Camera-type eye (tissue), 1 donor: ENCODE measurements around the gene GNG3. TPM values are rescaled to one million over a fixed set of nuclear protein-coding genes. Genes with fewer than 3 reads are reported as not detected.

Experiments
- total RNA-seq: library from RNA; depleted of rRNA; stranded (reverse); fragments of >200 nt; gene quantifications from one replicate; pipeline ENCODE4 v1.2.3, GENCODE V29; 2014

GNG3 gene
- 3.0 TPM for total RNA-seq

GRCh38 chr11:62707277-62707861 is at the start of gene GNG3, which contains the start of gene BSCL2:
Gene GNG3, plus strand, starts transcription at chr11:62707676. Its CDS starts 620 bp downstream, at chr11:62708296.
Gene BSCL2, minus strand, starts transcription at chr11:62707424. Its CDS starts 229 bp downstream, at chr11:62707195.

GRCh38 chr11:62665075-62665598 is 42.3 kb upstream of the GNG3 start, which contains the start of the genes C11orf98 and CSKMT:
Gene C11orf98, minus strand, starts transcription at chr11:62665210. Its CDS starts 41 bp downstream, at chr11:62665169.
Gene CSKMT, plus strand, starts transcription at chr11:62665312. Its CDS starts 568 bp downstream, at chr11:62665880.

GRCh38 chr11:62671608-62672389 is 35.7 kb upstream of the GNG3 start, which contains the start of the genes LBHD1 and UQCC3:
Gene LBHD1, minus strand, starts transcription at chr11:62672267. Its CDS starts 2,236 bp downstream, at chr11:62670031.
Gene UQCC3, plus strand, starts transcription at chr11:62671673. Its CDS starts 73 bp downstream, at chr11:62671746.

GRCh38 chr11:62678770-62679696 is 28.4 kb upstream of the GNG3 start, which contains the start of gene UBXN1:
Gene UBXN1, minus strand, starts transcription at chr11:62679073. Its CDS starts 150 bp downstream, at chr11:62678923.

GRCh38 chr11:62689421-62690183 is 17.9 kb upstream of the GNG3 start, which contains the start of gene LRRN4CL:
Gene LRRN4CL, minus strand, starts transcription at chr11:62689530. Its CDS starts 1,022 bp downstream, at chr11:62688508.

GRCh38 chr11:62727165-62727871 is 19.8 kb downstream of the GNG3 start, which contains the start of gene HNRNPUL2:
Gene HNRNPUL2, minus strand, starts transcription at chr11:62727457. Its CDS starts 301 bp downstream, at chr11:62727156.

GRCh38 chr11:62728171-62728988 is 20.9 kb downstream of the GNG3 start, which contains the start of gene TTC9C:
Gene TTC9C, plus strand, starts transcription at chr11:62728486. Its CDS starts 363 bp downstream, at chr11:62728849.

GRCh38 chr11:62753736-62754603 is 46.5 kb downstream of the GNG3 start, which contains the start of gene ZBTB3:
Gene ZBTB3, minus strand, starts transcription at chr11:62754160. Its CDS starts 496 bp downstream, at chr11:62753664.

Other genes with a start within 250 kb of the GNG3 start
- gene AHNAK, start 160.9 kb upstream of the GNG3 start, total RNA-seq = 410 TPM
- 1,400 TPM for gene EEF1G, start 133.8 kb upstream of the GNG3 start, total RNA-seq
- 13.4 TPM for gene TUT1, start 116.2 kb upstream of the GNG3 start, total RNA-seq
- gene MTA2, start 105.8 kb upstream of the GNG3 start, total RNA-seq = 81.5 TPM
- 43.8 TPM for gene EML3, start 94.9 kb upstream of the GNG3 start, total RNA-seq
- gene ROM1, start 94.4 kb upstream of the GNG3 start, total RNA-seq = 86.4 TPM
- 36.8 TPM for gene B3GAT3, start 85.7 kb upstream of the GNG3 start, total RNA-seq
- gene GANAB, start 61.1 kb upstream of the GNG3 start, total RNA-seq = 175 TPM
- 22.4 TPM for gene INTS5, start 54.4 kb upstream of the GNG3 start, total RNA-seq
- gene C11orf98, start 42.5 kb upstream of the GNG3 start, total RNA-seq = 29.7 TPM
- gene CSKMT, start 42.4 kb upstream of the GNG3 start, total RNA-seq = 4.7 TPM
- gene UQCC3, start 36.0 kb upstream of the GNG3 start, total RNA-seq = 6.5 TPM
- gene LBHD1, start 35.4 kb upstream of the GNG3 start, total RNA-seq = 6.0 TPM
- 88.9 TPM for gene UBXN1, start 28.6 kb upstream of the GNG3 start, total RNA-seq
- gene LRRN4CL, start 18.1 kb upstream of the GNG3 start, total RNA-seq = 12.4 TPM
- 44.1 TPM for gene BSCL2, start 252 bp upstream of the GNG3 start, total RNA-seq
- 27.4 TPM for gene HNRNPUL2, start 19.8 kb downstream of the GNG3 start, total RNA-seq
- 19.2 TPM for gene TTC9C, start 20.8 kb downstream of the GNG3 start, total RNA-seq
- gene ZBTB3, start 46.5 kb downstream of the GNG3 start, total RNA-seq = 15.2 TPM
- gene POLR2G, start 53.9 kb downstream of the GNG3 start, total RNA-seq = 58.8 TPM
- gene TAF6L, start 63.7 kb downstream of the GNG3 start, total RNA-seq = 20.5 TPM
- 20.0 TPM for gene TMEM179B, start 79.7 kb downstream of the GNG3 start, total RNA-seq
- gene TMEM223, start 84.3 kb downstream of the GNG3 start, total RNA-seq = 19.8 TPM
- gene NXF1, start 97.8 kb downstream of the GNG3 start, total RNA-seq = 67.8 TPM
- gene STX5, start 124.4 kb downstream of the GNG3 start, total RNA-seq = 38.0 TPM
- gene TEX54, start 125.2 kb downstream of the GNG3 start, total RNA-seq = not detected
- gene WDR74, start 131.9 kb downstream of the GNG3 start, total RNA-seq = 25.9 TPM
- gene SLC3A2, start 173.2 kb downstream of the GNG3 start, total RNA-seq = 115 TPM
- 0.71 TPM for gene CHRM1, start 213.7 kb downstream of the GNG3 start, total RNA-seq